Measurements from ENCODE around the gene BUB3.

DNA sequence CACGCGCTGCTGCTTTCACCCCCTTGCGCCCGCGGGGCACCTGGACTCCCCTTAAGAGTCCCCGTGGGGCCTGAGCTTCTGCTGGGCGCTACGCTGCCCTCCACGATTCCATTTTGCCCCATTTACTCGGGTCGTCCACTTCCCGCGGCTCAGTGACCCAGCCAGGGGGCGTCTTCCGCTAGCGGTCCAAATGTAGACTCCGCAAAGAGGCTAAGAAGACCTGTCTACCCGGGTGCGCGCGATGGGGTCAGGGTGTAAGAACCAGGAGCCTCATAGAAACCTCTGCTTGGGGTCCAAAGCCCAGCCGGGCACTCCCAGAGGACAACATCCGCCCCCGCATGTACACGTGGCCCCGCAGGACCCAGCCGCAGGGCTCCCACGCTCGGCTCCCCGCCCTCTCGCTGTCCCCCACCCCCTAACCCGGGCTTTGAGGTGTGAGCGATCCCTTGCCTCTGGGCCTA lies 11.5 kb upstream of the BUB3 start:
- TF ChIP-seq CTCF (IDR thresholded peaks at IDR 0.05; ENCODE audit: low read depth, low read length) (no peak), POLR2A (IDR thresholded peaks at IDR 0.05; ENCODE audit: extremely low read depth, insufficient read length) (no peak)
